WTC11 (cell line): ENCODE data around the gene KRT86. TPM values are rescaled to one million over a fixed set of nuclear protein-coding genes. Genes with fewer than 3 reads are reported as not detected.
A peak's percentile ranks its signal among the peaks of the same experiment; 100 is the strongest.

ENCODE experiments used
- ATAC-seq: fragments of 200-7000 bp; cut with Tn5 transposase; 2 replicates; pipeline ENCODE4 v1.10.0; 2021; ENCODE audit warnings: mild to moderate bottlenecking, moderate library complexity
- CTCF ChIA-PET: fragments of 300-600 bp; sonication (Branson Sonifier 250); formaldehyde crosslinking; loops from one replicate; lab custom pipeline; 2021; ENCODE audit warnings: antibody characterized with exemption; lab: Charles Lee
- POLR2A ChIA-PET: fragments of 350-600 bp; sonication (Branson Sonifier 250); formaldehyde crosslinking; loops from one replicate; lab custom pipeline; 2021; ENCODE audit warnings: antibody characterized with exemption; lab: Charles Lee
- DNase-seq: peaks from one replicate; pipeline ENCODE4 v3.0.0; 2021; ENCODE audit warnings: low spot score
- H3K27ac Mint-ChIP-seq: 2 replicates; pipeline ENCODE4 v1.8.0; 2021; ENCODE audit warnings: mixed read lengths
- H3K27me3 Mint-ChIP-seq: 2 replicates; pipeline ENCODE4 v1.8.0; 2021; ENCODE audit warnings: low read depth, mild to moderate bottlenecking, moderate library complexity, mixed read lengths
- H3K36me3 Mint-ChIP-seq: 2 replicates; pipeline ENCODE4 v1.8.0; 2021; ENCODE audit warnings: mixed read lengths
- H3K4me1 Mint-ChIP-seq: 2 replicates; pipeline ENCODE4 v1.8.0; 2022; ENCODE audit warnings: mixed read lengths
- H3K4me3 Mint-ChIP-seq: 2 replicates; pipeline ENCODE4 v1.8.0; 2021; ENCODE audit warnings: mild to moderate bottlenecking, moderate library complexity, mixed read lengths
- H3K9me3 Mint-ChIP-seq: 2 replicates; pipeline ENCODE4 v1.8.0; 2021; ENCODE audit warnings: mixed read lengths
- ATF1 ChIP-seq: sonication (generic); formaldehyde crosslinking; IDR thresholded peaks from 2 replicates; pipeline ENCODE4 v1.8.1; 2023; ENCODE audit warnings: mild to moderate bottlenecking, moderate library complexity, missing genetic modification reagents
- ELF4 ChIP-seq: sonication (generic); formaldehyde crosslinking; IDR thresholded peaks from 2 replicates; pipeline ENCODE4 v1.8.1; 2022; ENCODE audit warnings: low read depth, mild to moderate bottlenecking, moderate library complexity, missing genetic modification reagents
- NR2C2 ChIP-seq: sonication (generic); formaldehyde crosslinking; IDR thresholded peaks from 2 replicates; pipeline ENCODE4 v1.8.0; 2022; ENCODE audit warnings: mild to moderate bottlenecking, missing genetic modification reagents
- NR3C1 ChIP-seq: sonication (generic); formaldehyde crosslinking; conservative IDR thresholded peaks from 2 replicates; pipeline ENCODE4 v1.8.1; 2023; ENCODE audit warnings: low read depth, mild to moderate bottlenecking, missing genetic modification reagents
- RELA ChIP-seq: sonication (generic); formaldehyde crosslinking; IDR thresholded peaks from 2 replicates; pipeline ENCODE4 v1.8.1; 2022; ENCODE audit warnings: missing genetic modification reagents, mild to moderate bottlenecking, borderline replicate concordance
- RORB ChIP-seq: fragments of 250-450 bp; sonication (Bioruptor Pico); IDR thresholded peaks from 2 replicates; pipeline ENCODE4 v1.9.0; 2021; ENCODE audit warnings: mild to moderate bottlenecking
- SMAD4 ChIP-seq: sonication (generic); formaldehyde crosslinking; IDR thresholded peaks from 2 replicates; pipeline ENCODE4 v1.8.0; 2022; ENCODE audit warnings: mild to moderate bottlenecking, missing genetic modification reagents
- TCF7 ChIP-seq: sonication (generic); formaldehyde crosslinking; IDR thresholded peaks from 2 replicates; pipeline ENCODE4 v1.8.0; 2022; ENCODE audit warnings: mild to moderate bottlenecking, low read depth, missing genetic modification reagents, moderate library complexity
- TEAD1 ChIP-seq: sonication (generic); formaldehyde crosslinking; IDR thresholded peaks from 2 replicates; pipeline ENCODE4 v1.8.0; 2022; ENCODE audit warnings: mild to moderate bottlenecking, missing genetic modification reagents
- TP53 ChIP-seq: sonication (generic); formaldehyde crosslinking; IDR thresholded peaks from 2 replicates; pipeline ENCODE4 v1.8.1; 2023; ENCODE audit warnings: mild to moderate bottlenecking, missing genetic modification reagents
- ZBTB43 ChIP-seq: sonication (generic); formaldehyde crosslinking; IDR thresholded peaks from 2 replicates; pipeline ENCODE4 v1.8.1; 2023; ENCODE audit warnings: mild to moderate bottlenecking, missing genetic modification reagents
- ZNF512 ChIP-seq: sonication (generic); formaldehyde crosslinking; IDR thresholded peaks from 2 replicates; pipeline ENCODE4 v1.8.1; 2022; ENCODE audit warnings: missing genetic modification reagents, borderline replicate concordance
- total RNA-seq: library from RNA; stranded (reverse); gene quantifications from 3 replicates; pipeline ENCODE4 v1.2.3, GENCODE V29; 2021
- TF ChIP-seq, protein P1 (sequence below): sonication (generic); formaldehyde crosslinking; IDR thresholded peaks from 2 replicates; pipeline ENCODE4 v1.8.0; 2022; ENCODE audit warnings: mild to moderate bottlenecking, missing genetic modification reagents
- TF ChIP-seq, protein P2 (sequence below): sonication (generic); formaldehyde crosslinking; IDR thresholded peaks from 2 replicates; pipeline ENCODE4 v1.8.1; 2022; ENCODE audit warnings: low read depth, mild to moderate bottlenecking, moderate library complexity, missing genetic modification reagents, borderline replicate concordance
- TF ChIP-seq, protein P3 (sequence below): sonication (generic); formaldehyde crosslinking; IDR thresholded peaks from 2 replicates; pipeline ENCODE4 v1.8.0; 2022; ENCODE audit warnings: mild to moderate bottlenecking, missing genetic modification reagents
- TF ChIP-seq, protein P4 (sequence below): sonication (generic); formaldehyde crosslinking; IDR thresholded peaks from 2 replicates; pipeline ENCODE4 v1.8.1; 2023; ENCODE audit warnings: mild to moderate bottlenecking, missing genetic modification reagents, borderline replicate concordance

Gene KRT86
- total RNA-seq, 1 experiment from 2014 or later = 0.11 TPM

GRCh38 chr12:52318241-52318990 is 44.0 kb downstream of the KRT86 start:
- H3K4me3 Mint-ChIP-seq = no peak overlapping the region
- peaks cover 5% of the 10 kb centered on the region; the same call in 1 of the 2 replicates for H3K27me3 Mint-ChIP-seq
- POLR2A ChIA-PET = interaction anchor here (0.6 kb wide), 1 partner anchor 577 kb away, joined by 3 read pairs; no protein-coding TSS in a partner anchor
- H3K4me1 Mint-ChIP-seq = no peaks in the 10 kb centered on the region
- H3K36me3 Mint-ChIP-seq = no peaks in the 10 kb centered on the region
- no peak for ATAC-seq
- no peak for TF ChIP-seq ZBTB43 (CRISPR knock-in tag)
- no peak for TF ChIP-seq RELA
- TF ChIP-seq TCF7 (CRISPR knock-in tag) = no peak
- TF ChIP-seq ELF4 (CRISPR knock-in tag) = no peak
- no peaks in the 10 kb centered on the region for H3K9me3 Mint-ChIP-seq
- H3K27ac Mint-ChIP-seq = no peak overlapping the region
- CTCF ChIA-PET = interaction anchor here (0.6 to 2.3 kb wide), 19 partner anchors 9 to 561 kb away, joined by 3 to 23 read pairs (median 4); partner anchors contain the start of genes KRT85 and KRT86
- DNase-seq = no peak

- no peaks in the 10 kb centered on the region for H3K4me1 Mint-ChIP-seq
- peaks cover 5% of the 10 kb centered on the region; the same call in 1 of the 2 replicates for H3K27me3 Mint-ChIP-seq
- H3K9me3 Mint-ChIP-seq = no peaks in the 10 kb centered on the region
- H3K36me3 Mint-ChIP-seq = no peaks in the 10 kb centered on the region
- H3K27ac Mint-ChIP-seq = no peak overlapping the region
- ChIA-PET CTCF (interaction anchor here (0.7 to 2.3 kb wide), 18 partner anchors 9 to 561 kb away, joined by 3 to 23 read pairs (median 4); partner anchors contain the start of gene KRT85), POLR2A (no interaction called here)
- ATAC-seq (peak; percentile 47), DNase-seq (peak; percentile 27)
- no peak for TF ChIP-seq SMAD4
- TF ChIP-seq TP53 (CRISPR knock-in tag) = no peak
- TF ChIP-seq, protein P1, sequence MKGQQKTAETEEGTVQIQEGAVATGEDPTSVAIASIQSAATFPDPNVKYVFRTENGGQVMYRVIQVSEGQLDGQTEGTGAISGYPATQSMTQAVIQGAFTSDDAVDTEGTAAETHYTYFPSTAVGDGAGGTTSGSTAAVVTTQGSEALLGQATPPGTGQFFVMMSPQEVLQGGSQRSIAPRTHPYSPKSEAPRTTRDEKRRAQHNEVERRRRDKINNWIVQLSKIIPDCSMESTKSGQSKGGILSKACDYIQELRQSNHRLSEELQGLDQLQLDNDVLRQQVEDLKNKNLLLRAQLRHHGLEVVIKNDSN = no peak
- TF ChIP-seq, protein P2, sequence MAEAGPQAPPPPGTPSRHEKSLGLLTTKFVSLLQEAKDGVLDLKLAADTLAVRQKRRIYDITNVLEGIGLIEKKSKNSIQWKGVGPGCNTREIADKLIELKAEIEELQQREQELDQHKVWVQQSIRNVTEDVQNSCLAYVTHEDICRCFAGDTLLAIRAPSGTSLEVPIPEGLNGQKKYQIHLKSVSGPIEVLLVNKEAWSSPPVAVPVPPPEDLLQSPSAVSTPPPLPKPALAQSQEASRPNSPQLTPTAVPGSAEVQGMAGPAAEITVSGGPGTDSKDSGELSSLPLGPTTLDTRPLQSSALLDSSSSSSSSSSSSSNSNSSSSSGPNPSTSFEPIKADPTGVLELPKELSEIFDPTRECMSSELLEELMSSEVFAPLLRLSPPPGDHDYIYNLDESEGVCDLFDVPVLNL (CRISPR knock-in tag) = no peak
- no peak for TF ChIP-seq NR2C2 (CRISPR knock-in tag)
- no peak for TF ChIP-seq NR3C1
- TF ChIP-seq, protein P3, sequence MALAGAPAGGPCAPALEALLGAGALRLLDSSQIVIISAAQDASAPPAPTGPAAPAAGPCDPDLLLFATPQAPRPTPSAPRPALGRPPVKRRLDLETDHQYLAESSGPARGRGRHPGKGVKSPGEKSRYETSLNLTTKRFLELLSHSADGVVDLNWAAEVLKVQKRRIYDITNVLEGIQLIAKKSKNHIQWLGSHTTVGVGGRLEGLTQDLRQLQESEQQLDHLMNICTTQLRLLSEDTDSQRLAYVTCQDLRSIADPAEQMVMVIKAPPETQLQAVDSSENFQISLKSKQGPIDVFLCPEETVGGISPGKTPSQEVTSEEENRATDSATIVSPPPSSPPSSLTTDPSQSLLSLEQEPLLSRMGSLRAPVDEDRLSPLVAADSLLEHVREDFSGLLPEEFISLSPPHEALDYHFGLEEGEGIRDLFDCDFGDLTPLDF (CRISPR knock-in tag) = no peak
- TF ChIP-seq TEAD1 = no peak
- TF ChIP-seq, protein P4, sequence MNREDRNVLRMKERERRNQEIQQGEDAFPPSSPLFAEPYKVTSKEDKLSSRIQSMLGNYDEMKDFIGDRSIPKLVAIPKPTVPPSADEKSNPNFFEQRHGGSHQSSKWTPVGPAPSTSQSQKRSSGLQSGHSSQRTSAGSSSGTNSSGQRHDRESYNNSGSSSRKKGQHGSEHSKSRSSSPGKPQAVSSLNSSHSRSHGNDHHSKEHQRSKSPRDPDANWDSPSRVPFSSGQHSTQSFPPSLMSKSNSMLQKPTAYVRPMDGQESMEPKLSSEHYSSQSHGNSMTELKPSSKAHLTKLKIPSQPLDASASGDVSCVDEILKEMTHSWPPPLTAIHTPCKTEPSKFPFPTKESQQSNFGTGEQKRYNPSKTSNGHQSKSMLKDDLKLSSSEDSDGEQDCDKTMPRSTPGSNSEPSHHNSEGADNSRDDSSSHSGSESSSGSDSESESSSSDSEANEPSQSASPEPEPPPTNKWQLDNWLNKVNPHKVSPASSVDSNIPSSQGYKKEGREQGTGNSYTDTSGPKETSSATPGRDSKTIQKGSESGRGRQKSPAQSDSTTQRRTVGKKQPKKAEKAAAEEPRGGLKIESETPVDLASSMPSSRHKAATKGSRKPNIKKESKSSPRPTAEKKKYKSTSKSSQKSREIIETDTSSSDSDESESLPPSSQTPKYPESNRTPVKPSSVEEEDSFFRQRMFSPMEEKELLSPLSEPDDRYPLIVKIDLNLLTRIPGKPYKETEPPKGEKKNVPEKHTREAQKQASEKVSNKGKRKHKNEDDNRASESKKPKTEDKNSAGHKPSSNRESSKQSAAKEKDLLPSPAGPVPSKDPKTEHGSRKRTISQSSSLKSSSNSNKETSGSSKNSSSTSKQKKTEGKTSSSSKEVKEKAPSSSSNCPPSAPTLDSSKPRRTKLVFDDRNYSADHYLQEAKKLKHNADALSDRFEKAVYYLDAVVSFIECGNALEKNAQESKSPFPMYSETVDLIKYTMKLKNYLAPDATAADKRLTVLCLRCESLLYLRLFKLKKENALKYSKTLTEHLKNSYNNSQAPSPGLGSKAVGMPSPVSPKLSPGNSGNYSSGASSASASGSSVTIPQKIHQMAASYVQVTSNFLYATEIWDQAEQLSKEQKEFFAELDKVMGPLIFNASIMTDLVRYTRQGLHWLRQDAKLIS (CRISPR knock-in tag) = no peak
- TF ChIP-seq ATF1 (CRISPR knock-in tag) = no peak
- TF ChIP-seq ZNF512 = no peak
- no peak for TF ChIP-seq RORB (CRISPR knock-in tag)
- H3K4me3 Mint-ChIP-seq = no peak overlapping the region
Measured at GRCh38 chr12:52319097-52319496, 44.7 kb downstream of the KRT86 start.
